HG02885 (cell line): ENCODE results near the gene MOCS1.

ENCODE experiments used
- ATAC-seq: cut with Tn5 transposase; IDR thresholded peaks from one replicate; pipeline ENCODE4 v1.9.1; 2021; ENCODE audit warnings: mild to moderate bottlenecking; ENCODE audit not compliant: unreplicated experiment, poor library complexity

The MOCS1 gene

DNA sequence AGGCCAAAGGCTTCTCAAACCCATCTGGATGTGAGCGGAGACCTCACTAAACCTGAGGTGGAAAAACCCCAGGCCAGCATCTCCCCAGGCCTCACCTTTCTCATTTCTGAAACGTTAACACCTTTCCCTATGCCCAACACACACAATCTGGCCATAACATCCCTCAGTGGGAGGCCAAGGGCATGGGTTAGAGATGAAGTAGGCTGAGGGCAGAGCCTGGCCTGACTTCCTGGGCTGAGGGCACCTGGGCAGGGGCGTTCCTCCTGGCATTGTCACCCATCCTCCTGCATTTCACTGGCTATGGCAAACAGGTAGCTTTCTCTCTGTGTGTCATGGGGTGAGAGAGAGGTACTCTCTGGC, 8.4 kb downstream of the MOCS1 start:
- ATAC-seq, result no peak

DNA sequence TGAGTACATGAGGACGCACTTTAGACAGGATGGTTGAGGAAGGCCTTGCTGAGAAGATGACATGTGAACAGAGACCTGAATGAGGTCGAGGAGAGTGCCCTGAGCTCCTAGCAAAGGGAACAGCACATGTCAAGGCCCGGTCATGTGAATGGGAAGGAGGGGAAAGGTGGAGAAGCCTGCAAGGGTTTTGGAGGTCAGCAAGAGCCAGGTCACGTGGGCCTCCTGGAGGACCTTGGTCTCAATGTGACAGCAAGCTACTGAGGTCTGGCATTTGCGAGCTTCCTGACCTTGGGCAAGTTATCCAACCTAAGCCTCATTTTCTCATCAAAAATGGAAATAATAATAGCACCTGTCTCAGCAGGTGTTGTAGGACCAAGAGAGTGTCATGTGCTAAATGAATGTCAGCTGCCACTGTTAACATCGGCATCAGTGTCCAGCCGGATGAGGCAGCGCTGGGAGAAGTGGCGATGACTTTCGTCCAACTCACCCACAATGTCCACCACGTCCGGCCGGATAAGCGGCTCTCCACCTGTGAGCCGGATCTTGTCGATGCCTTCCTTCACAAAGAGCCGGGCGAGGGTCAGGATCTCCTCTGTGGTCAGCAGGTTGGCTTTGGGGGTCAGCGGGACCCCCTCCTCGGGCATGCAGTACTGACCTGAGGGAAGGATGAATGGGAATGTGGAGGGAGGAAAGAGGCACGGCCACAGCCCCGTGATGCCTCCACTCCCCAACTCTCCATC, 8.9 kb downstream of the MOCS1 start:
- ATAC-seq, result no peak

GRCh38 chr6:39924283-39924682, 10.0 kb downstream of the MOCS1 start:
- no peak for ATAC-seq

DNA sequence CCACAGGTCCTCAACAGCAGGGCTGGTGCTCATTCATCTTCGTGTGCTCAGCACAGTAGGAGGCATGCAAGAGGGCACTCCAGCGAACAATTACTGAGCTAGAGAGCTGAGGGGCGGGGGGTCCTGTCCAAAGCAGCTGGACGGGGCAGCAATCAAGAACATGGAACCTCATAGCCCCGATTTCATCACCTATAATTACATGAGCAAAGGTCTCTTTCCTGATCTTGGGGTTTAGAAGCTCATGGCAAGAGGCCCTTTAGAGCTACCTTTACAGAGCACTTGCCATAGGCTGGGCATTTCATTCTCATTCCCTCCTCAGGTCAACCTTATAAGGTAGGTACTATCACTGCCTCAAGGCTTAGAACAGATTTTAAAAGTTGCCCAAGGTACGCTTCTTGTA, 10.4 kb downstream of the MOCS1 start:
- ATAC-seq, result no peak

- no peak for ATAC-seq
Observed at GRCh38 chr6:39923394-39923793, 10.9 kb downstream of the MOCS1 start.

DNA sequence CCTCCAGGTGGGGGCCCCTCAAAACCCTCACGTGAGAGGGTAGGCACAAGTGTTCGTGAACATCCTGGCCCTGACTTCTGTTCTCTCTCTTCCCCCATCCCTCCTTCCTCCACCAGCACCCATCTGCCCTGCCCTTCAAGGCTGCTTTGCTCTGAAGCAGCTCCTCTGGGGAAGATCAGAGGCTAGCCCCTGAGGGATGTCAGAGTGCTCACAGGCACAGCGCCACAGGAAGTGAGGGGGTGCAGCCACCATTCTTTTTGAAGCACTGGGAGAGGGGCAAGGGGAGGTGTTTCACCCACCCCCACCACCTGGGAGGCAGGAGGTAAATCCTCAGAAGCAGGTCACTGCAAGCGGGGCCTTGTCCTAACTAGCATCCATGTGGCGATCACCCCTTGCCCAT, 11.4 kb downstream of the MOCS1 start:
- ATAC-seq, result no peak

DNA sequence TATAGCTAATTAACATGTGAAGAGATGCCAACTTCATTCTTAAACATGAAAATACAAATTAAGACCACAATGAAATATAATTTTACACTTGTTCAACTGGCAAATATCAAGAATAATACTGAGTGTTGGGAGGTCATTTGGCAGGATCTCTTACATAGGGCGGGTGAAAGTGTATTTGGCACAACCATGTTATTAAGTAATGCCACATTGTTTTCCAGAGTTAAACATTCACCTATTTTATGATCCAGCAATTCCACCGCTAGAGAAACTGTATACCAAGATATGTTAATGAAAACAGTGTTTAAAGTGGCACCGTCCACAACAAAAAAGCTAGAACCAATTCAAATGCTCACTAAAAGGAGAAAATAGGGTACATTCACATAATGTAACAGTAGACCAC, 14.1 kb downstream of the MOCS1 start:
- ATAC-seq, result no peak

- ATAC-seq, result no peak
Observed at GRCh38 chr6:39918831-39919230, 15.4 kb downstream of the MOCS1 start.

- no peak for ATAC-seq
Observed at GRCh38 chr6:39917981-39918380, 16.3 kb downstream of the MOCS1 start.

GRCh38 chr6:39917329-39917728, 16.9 kb downstream of the MOCS1 start:
- ATAC-seq, result no peak

GRCh38 chr6:39915866-39916265, 18.4 kb downstream of the MOCS1 start:
- no peak for ATAC-seq

- ATAC-seq, result no peak
Observed at GRCh38 chr6:39914239-39914638, 20.0 kb downstream of the MOCS1 start.

GRCh38 chr6:39913391-39913916, 20.8 kb downstream of the MOCS1 start:
- no peak for ATAC-seq

- no peak for ATAC-seq
Observed at GRCh38 chr6:39912446-39912845, 21.8 kb downstream of the MOCS1 start.

- ATAC-seq, result no peak
Observed at GRCh38 chr6:39911513-39912125, 22.6 kb downstream of the MOCS1 start.

DNA sequence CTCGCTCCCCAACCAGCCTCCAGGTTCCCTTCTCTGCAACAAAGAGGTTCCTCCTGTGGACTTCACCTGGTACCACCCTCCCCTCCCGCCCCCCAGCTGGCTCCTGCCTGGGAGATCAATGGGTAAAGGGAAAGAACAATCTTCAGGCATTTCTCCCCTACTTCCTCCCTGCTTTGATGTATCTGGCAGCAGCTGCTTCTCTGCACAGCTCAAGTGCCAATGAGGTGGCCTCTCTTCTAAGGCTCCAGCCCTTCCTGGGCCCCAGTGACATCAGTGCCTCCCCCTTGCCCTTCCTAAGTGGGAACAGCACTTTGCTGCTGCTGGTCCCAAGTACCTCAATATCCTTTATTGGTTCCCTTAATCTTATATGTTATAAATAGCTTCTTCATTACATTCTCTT, 23.5 kb downstream of the MOCS1 start:
- ATAC-seq, result no peak

DNA sequence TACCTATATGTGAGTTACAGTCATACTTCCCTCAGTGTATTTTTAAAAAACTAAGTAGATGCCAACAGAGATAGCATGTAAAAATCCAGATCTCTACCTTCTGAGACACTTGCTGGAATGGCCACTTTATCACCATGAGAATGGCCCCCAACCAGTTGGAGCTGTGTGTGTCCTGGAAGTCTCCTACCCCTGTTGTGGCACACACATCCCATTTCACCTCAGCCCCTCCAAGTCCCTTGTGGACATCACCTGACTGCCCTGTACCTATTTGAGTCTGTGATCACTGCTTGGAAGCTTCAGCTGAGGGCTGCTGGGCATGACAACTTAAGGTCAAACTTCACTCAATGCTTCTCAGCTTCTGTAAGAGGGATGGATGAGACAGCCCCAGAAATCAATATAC, 24.1 kb downstream of the MOCS1 start:
- no peak for ATAC-seq

DNA sequence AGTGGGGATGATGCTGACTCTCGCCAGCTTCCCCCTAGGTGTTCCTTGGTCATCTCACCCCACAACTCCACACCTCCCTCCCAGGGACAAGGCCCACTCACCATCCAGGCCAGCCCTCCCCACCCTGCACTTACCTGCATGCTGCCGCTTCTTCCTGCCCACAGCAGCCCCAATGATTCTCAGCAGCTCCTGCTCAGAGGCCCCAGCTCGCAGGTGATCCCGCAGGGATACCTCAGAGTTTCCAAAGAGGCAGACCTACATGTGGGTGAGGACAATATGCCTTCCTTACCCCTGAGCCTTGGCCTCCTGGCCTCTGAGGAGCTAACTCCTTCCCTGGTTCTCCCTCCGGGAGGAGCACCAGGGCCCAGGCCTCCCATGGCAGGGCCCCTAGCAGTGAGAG, 24.6 kb downstream of the MOCS1 start:
- no peak for ATAC-seq

DNA sequence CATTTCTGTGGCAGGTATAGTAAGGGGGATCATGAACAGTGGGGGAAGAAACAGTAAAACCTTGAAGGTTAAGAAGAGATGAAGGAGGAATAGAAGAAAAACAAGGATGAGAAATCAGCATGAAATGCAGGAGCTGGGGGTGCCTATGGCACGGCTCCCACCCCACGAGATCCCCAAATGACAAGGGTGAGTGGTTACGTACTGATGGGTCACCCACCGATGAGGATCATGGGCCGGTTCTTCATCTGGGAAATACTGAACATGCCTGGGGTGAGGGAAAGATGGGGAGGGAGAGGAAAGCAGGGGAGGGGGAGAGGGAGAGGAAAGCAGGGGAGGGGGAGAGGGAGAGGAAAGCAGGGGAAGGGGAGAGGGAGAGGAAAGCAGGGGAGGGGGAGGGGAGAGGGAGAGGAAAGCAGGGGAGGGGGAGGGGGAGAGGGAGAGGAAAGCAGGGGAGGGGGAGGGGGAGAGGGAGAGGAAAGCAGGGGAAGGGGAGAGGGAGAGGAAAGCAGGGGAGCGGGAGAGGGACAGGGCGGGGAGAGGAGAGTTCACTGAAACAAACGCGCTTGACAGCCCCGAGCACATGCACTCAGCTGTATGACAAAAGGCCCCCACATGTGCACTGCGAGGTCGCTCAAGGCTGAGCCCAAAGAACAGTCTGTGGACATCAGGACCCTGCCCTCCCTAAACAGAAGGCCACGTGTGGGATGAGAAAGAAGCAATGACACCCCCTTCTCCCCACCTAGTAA, 25.3 kb downstream of the MOCS1 start:
- ATAC-seq, result no peak

DNA sequence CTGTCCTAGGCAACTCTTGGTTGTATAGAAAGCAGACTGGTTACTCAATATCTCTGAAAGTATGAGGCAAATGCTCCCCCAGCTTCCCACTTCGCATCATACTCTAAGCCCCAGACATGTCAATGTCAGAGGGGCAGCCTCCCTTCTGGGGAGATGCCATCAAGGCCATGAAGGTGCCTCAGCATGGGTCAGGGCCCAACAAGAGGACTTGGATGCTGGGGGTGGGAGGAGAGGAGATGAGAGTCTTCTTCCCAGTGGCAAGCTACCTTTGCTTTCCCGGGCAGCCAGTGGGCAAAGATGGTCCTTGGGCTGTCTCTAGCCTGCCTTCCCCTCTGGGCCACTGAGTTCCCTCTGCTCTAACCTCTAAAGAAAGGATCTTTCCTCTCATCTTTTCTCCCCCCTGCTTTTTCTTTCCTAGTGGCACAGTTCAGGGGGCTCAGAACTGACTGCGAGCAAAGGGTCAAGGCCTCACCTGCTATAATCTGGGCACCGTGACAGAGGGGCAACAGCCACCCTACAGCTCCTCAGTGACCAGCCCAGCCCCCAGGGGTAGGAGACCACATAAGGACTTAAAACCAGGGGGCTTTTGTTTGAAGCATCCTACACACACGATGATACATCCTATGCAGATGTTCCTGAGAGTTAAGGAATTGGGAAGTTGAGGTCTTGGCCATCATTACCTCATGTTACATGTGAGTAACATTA, 26.2 kb downstream of the MOCS1 start:
- no peak for ATAC-seq

GRCh38 chr6:39906318-39906761, 27.9 kb downstream of the MOCS1 start:
- no peak for ATAC-seq
